ENCODE measurements around the gene PLCL1. TPM values are rescaled to one million over a fixed set of nuclear protein-coding genes. Genes with fewer than 3 reads are reported as not detected.

Gene PLCL1
- total and polyA plus RNA-seq, 2 donors (not counting 3 experiments of a cell fraction or from before 2014, with no cell fraction given), result 0.79 to 3.4 TPM

DNA sequence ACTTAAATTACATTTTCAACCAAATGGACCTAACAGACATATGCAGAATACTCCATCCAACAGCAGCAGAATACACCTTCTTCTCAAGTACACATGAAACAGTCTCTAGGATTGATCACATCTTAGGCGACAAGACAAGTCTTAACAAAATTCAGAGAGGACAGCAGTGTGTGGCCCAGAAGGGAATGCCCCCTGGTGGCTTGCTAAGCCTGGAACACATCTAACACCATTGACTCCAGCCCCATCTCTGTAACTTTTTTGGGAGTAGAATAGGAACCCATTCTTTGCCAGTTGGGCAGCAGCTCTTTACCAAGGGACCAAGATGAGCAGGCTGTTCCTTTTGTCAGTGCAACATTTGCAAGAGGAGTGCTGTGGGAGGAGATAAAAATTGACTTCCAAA lies 249.9 kb downstream of the PLCL1 start:
- no TSS peak for BruUV-seq (replicated peaks)
- Histone ChIP-seq H3K9ac (replicated peaks; ENCODE audit: extremely low read depth, insufficient read depth, low read length) (no peak overlapping the region), H3K9me3 (replicated peaks; ENCODE audit: control insufficient read depth, insufficient read depth, low read length) (no peaks in the 10 kb centered on the region), H4K20me1 (replicated peaks; ENCODE audit: control insufficient read depth, extremely low read depth, insufficient read depth, low read length) (no peaks in the 10 kb centered on the region), H3K36me3 (ENCODE audit: control insufficient read depth in 2 of 2, extremely low read depth in 1 of 2, insufficient read depth in 2 of 2, low read length in 2 of 2) (no peaks in the 10 kb centered on the region), H3K27ac (ENCODE audit: insufficient read depth, low read depth, low read length) (no peak overlapping the region), H3K9me1 (replicated peaks; ENCODE audit: control insufficient read depth, extremely low read depth, insufficient read depth, low read length) (no peaks in the 10 kb centered on the region), H3K27me3 (ENCODE audit: control insufficient read depth in 2 of 2, insufficient read depth in 2 of 2, low read length in 2 of 2) (no peaks in the 10 kb centered on the region), H2AFZ (ENCODE audit: low read depth, low read length) (no peak overlapping the region), H3K79me2 (ENCODE audit: control insufficient read depth, insufficient read depth, low read length) (no peaks in the 10 kb centered on the region), H3K4me1 (ENCODE audit: control insufficient read depth, extremely low read depth, insufficient read depth, low read length) (peaks cover 4% of the 10 kb centered on the region), H3K4me2 (ENCODE audit: insufficient read depth, low read length) (no peak overlapping the region), H3K4me3 (replicated peaks in 1 of 3; ENCODE audit: insufficient read depth in 1 of 3, low read depth in 1 of 3, low read length in 3 of 3) (no peak overlapping the region)
- FAIRE-seq (peak; percentile 37), DNase-seq (ENCODE audit: low read depth, low spot score) (peak; percentile 43)
- intact Hi-C loops (cut with micrococcal nuclease), result loop anchor here (1.0 to 5.0 kb wide), 2 partner anchors 243 to 250 kb away; partner anchors contain the start of gene PLCL1
- TF ChIP-seq FOS (IDR thresholded peaks at IDR 0.05; ENCODE audit: borderline replicate concordance, insufficient read depth, low read length), result no peak
- peak; percentile 44 to 60 for TF ChIP-seq CTCF (IDR thresholded peaks at IDR 0.05; ENCODE audit: extremely low read depth in 1 of 2, insufficient read depth in 1 of 2, low read depth in 1 of 2, low read length in 2 of 2)
- dilution Hi-C loops (cut with MboI; ENCODE audit: extremely low pct_ligation_motif_present, low sequenced_read_pairs), result no loop called here
- CTCF ChIA-PET, result interaction anchor here (1.4 kb wide), 1 partner anchor 254 kb away, joined by 4 read pairs; no protein-coding TSS in a partner anchor
- POLR2A ChIA-PET, result no interaction called here

DNA sequence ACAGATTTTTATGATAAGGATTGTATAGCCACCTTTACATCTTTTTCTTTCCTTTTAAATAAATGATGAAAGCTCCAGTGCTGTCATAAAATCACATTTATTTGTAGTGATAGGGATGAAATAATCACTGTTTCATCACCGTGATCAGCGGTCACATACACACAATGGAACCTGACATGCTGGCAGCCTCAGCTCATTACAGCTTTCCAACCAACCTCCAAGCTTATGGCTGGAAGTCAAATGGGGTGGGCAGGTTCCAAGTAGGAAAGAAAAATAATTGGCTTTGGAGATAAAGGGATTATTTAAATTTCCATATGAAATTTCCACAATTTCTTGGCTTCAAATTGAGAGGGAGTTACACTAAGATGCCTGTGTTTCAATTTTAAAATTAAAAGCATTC lies 251.3 kb downstream of the PLCL1 start:
- no peaks in the 10 kb centered on the region for H3K36me3 ChIP-seq (ENCODE audit: control insufficient read depth in 2 of 2, extremely low read depth in 1 of 2, insufficient read depth in 2 of 2, low read length in 2 of 2)
- no peaks in the 10 kb centered on the region for H3K79me2 ChIP-seq (ENCODE audit: control insufficient read depth, insufficient read depth, low read length)
- peak; percentile 21 for DNase-seq (ENCODE audit: low read depth, low spot score)
- BruUV-seq (replicated peaks), result no TSS peak
- dilution Hi-C loops (cut with MboI; ENCODE audit: extremely low pct_ligation_motif_present, low sequenced_read_pairs), result no loop called here
- H3K9me1 ChIP-seq (replicated peaks; ENCODE audit: control insufficient read depth, extremely low read depth, insufficient read depth, low read length), result no peaks in the 10 kb centered on the region
- H3K9me3 ChIP-seq (replicated peaks; ENCODE audit: control insufficient read depth, insufficient read depth, low read length), result no peaks in the 10 kb centered on the region
- H3K27ac ChIP-seq (ENCODE audit: insufficient read depth, low read depth, low read length), result no peak overlapping the region
- ChIA-PET POLR2A (no interaction called here), CTCF (interaction anchor here (1.7 kb wide), 1 partner anchor 72 kb away, joined by 3 read pairs; no protein-coding TSS in a partner anchor)
- H3K27me3 ChIP-seq (ENCODE audit: control insufficient read depth in 2 of 2, insufficient read depth in 2 of 2, low read length in 2 of 2), result no peaks in the 10 kb centered on the region
- no peak overlapping the region for H3K9ac ChIP-seq (replicated peaks; ENCODE audit: extremely low read depth, insufficient read depth, low read length)
- H3K4me3 ChIP-seq (replicated peaks in 1 of 3; ENCODE audit: insufficient read depth in 1 of 3, low read depth in 1 of 3, low read length in 3 of 3), result no peak overlapping the region
- H3K4me2 ChIP-seq (ENCODE audit: insufficient read depth, low read length), result no peak overlapping the region
- no peak for TF ChIP-seq POLR2A (IDR thresholded peaks at IDR 0.05; ENCODE audit: low read depth, low read length)
- TF ChIP-seq, protein P1, sequence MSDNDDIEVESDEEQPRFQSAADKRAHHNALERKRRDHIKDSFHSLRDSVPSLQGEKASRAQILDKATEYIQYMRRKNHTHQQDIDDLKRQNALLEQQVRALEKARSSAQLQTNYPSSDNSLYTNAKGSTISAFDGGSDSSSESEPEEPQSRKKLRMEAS (IDR thresholded peaks at IDR 0.05; ENCODE audit: insufficient read depth, insufficient read length), result no peak
- TF ChIP-seq FOS (IDR thresholded peaks at IDR 0.05; ENCODE audit: borderline replicate concordance, insufficient read depth, low read length), result no peak
- TF ChIP-seq GATA2 (IDR thresholded peaks at IDR 0.05; ENCODE audit: insufficient read depth, insufficient read length, low read depth, low read length), result no peak
- no peak for TF ChIP-seq CTCF (IDR thresholded peaks at IDR 0.05; ENCODE audit: extremely low read depth in 1 of 2, insufficient read depth in 1 of 2, low read depth in 1 of 2, low read length in 2 of 2)
- TF ChIP-seq MYC (IDR thresholded peaks at IDR 0.05; ENCODE audit: low read depth, low read length), result no peak
- TF ChIP-seq JUN (IDR thresholded peaks at IDR 0.05; ENCODE audit: borderline replicate concordance, insufficient read depth, insufficient read length, low read depth), result no peak
- TF ChIP-seq POLR2AphosphoS5 (IDR thresholded peaks at IDR 0.05; ENCODE audit: insufficient read depth, low read depth, low read length), result no peak
- no peak for TF ChIP-seq EZH2 (IDR thresholded peaks at IDR 0.05; ENCODE audit: borderline replicate concordance, low read depth, low read length, severe bottlenecking)
- intact Hi-C loops (cut with micrococcal nuclease), result no loop called here
- H2AFZ ChIP-seq (ENCODE audit: low read depth, low read length), result no peak overlapping the region
- H4K20me1 ChIP-seq (replicated peaks; ENCODE audit: control insufficient read depth, extremely low read depth, insufficient read depth, low read length), result no peaks in the 10 kb centered on the region
- no peak for FAIRE-seq
- peaks cover 4% of the 10 kb centered on the region for H3K4me1 ChIP-seq (ENCODE audit: control insufficient read depth, extremely low read depth, insufficient read depth, low read length)
